T-cell (primary cell): Measurements from ENCODE around the gene ZNF318. TPM values are rescaled to one million over a fixed set of nuclear protein-coding genes. Genes with fewer than 3 reads are reported as not detected.
A peak's percentile ranks its signal among the peaks of the same experiment; 100 is the strongest.

Source experiments
- ATAC-seq, 4 experiments: fragments of 200-7000 bp in 3 of 4; fragments of 150-1000 bp in 1 of 4; cut with Tn5 transposase; replicated peaks in 1 of 4; 1 replicate in 3 of 4; 2 replicates in 1 of 4; pipeline ENCODE4 v1.10.0; 2021; ENCODE audit warnings: moderate library complexity in 3 of 4, mild to moderate bottlenecking in 2 of 4, moderate number of reproducible peaks in 1 of 4
- CTCF ChIA-PET, 2 donors: fragments of 300-600 bp; sonication (Branson Sonifier 250); formaldehyde crosslinking; loops; one replicate each; lab custom pipeline; 2022; ENCODE audit warnings: antibody characterized with exemption in 2 of 2; lab: Charles Lee
- POLR2A ChIA-PET, 2 donors: fragments of 300-600 bp; sonication (Branson Sonifier 250); formaldehyde crosslinking; loops; one replicate each; lab custom pipeline; 2022; ENCODE audit warnings: antibody characterized with exemption in 2 of 2; lab: Charles Lee
- DNase-seq, 35 experiments: peaks; one replicate each; pipeline versions ENCODE4 v3.0.0 to v3.0.0-alpha.2; 2013 to 2023
- H3K27ac ChIP-seq: one replicate; pipeline ENCODE4 v1.5.1; 2013; ENCODE audit warnings: low read length
- H3K27me3 ChIP-seq, 2 experiments: replicated peaks in 1 of 2; 1 replicate in 1 of 2; 2 replicates in 1 of 2; pipeline versions ENCODE4 v1.6.1 to v1.7.0; 2013; ENCODE audit warnings: low read length in 1 of 2, mixed read lengths in 1 of 2; ENCODE audit not compliant: control insufficient read depth in 2 of 2, insufficient read depth in 2 of 2; ENCODE audit errors: extremely low read depth in 1 of 2
- H3K36me3 ChIP-seq, 2 donors: 1 replicate in 1 of 2; 2 replicates in 1 of 2; pipeline versions ENCODE4 v1.6.1 to v1.7.0; 2013; ENCODE audit warnings: low read length in 1 of 2; ENCODE audit not compliant: control insufficient read depth in 2 of 2, insufficient read depth in 1 of 2; ENCODE audit errors: extremely low read depth in 1 of 2
- H3K4me1 ChIP-seq, 2 experiments: 1 replicate in 1 of 2; 2 replicates in 1 of 2; pipeline versions ENCODE4 v1.6.1 to v1.7.0; 2013; ENCODE audit warnings: low read length in 2 of 2, mixed read lengths in 1 of 2; ENCODE audit not compliant: insufficient read depth in 2 of 2, control insufficient read depth in 1 of 2; ENCODE audit errors: extremely low read depth in 1 of 2
- H3K4me3 ChIP-seq, 2 donors: 1 replicate in 1 of 2; 2 replicates in 1 of 2; pipeline versions ENCODE4 v1.5.1 to v1.7.0; 2013; ENCODE audit warnings: mild to moderate bottlenecking in 2 of 2, low read length in 1 of 2, moderate library complexity in 1 of 2; ENCODE audit not compliant: control insufficient read depth in 1 of 2; ENCODE audit errors: extremely low read depth in 1 of 2
- H3K9me3 ChIP-seq: 2 replicates; pipeline ENCODE4 v1.7.0; 2013
- H3K27ac Mint-ChIP-seq, 2 donors: one replicate each; pipeline ENCODE4 v1.8.0; 2020 to 2021; ENCODE audit warnings: mild to moderate bottlenecking in 2 of 2, mixed read lengths in 2 of 2
- H3K27me3 Mint-ChIP-seq, 2 donors: one replicate each; pipeline ENCODE4 v1.8.0; 2021 to 2022; ENCODE audit warnings: mixed read lengths in 2 of 2
- H3K36me3 Mint-ChIP-seq: one replicate; pipeline ENCODE4 v1.8.0; 2021; ENCODE audit warnings: mixed read lengths
- H3K4me1 Mint-ChIP-seq, 3 donors: one replicate each; pipeline ENCODE4 v1.8.0; 2020 to 2022; ENCODE audit warnings: mixed read lengths in 3 of 3, mild to moderate bottlenecking in 1 of 3
- H3K4me3 Mint-ChIP-seq, 3 donors: one replicate each; pipeline ENCODE4 v1.8.0; 2020 to 2022; ENCODE audit warnings: mild to moderate bottlenecking in 3 of 3, mixed read lengths in 3 of 3, moderate library complexity in 3 of 3
- H3K9me3 Mint-ChIP-seq, 3 donors: one replicate each; pipeline ENCODE4 v1.8.0; 2020 to 2022; ENCODE audit warnings: mixed read lengths in 3 of 3
- WGBS: methylation state at CpG from one replicate; pipeline ENCODE4 v1.1.5; 2013; ENCODE audit warnings: missing lambda C conversion rate; ENCODE audit not compliant: insufficient coverage; 5-methylcytosine and 5-hydroxymethylcytosine counted together
- total RNA-seq, 35 experiments: library from RNA in 6 of 35; stranded (reverse) in 6 of 35; fragments of 120-200 nt in 1 of 35; gene quantifications; one replicate each; pipeline versions ENCODE4 v1.2.1 to v1.2.4 and lab custom pipeline; 2013 to 2026

Gene ZNF318
- total RNA-seq, 5 donors from 2014 or later (not counting 1 experiment from before 2014, with no cell fraction given) = 24.3 to 33.5 (median 26.2) TPM

DNA sequence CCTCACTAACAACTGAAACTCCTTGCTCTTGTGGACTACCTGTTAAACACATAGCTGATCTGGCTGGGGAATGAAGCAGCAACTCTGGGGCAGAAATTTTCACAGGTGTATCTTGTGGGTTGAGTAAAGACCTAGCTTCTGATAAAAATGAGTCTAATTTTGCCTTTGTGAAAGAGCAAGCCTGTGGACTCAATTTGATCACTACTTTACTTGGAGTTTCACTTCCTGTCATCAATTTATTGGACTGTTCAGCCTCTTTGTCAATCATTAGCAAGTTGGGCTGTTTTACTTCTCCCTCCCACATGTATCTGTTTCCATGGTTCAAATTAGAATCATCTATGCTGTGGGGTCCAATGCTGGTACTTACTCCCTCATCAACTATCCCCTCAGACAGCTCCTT, 31.2 kb downstream of the ZNF318 start:
- H3K36me3 ChIP-seq = peaks cover 7 to 61% of the 10 kb centered on the region in 2 donors
- no peak overlapping the region for H3K4me3 ChIP-seq
- Mint-ChIP-seq H3K4me3 (no peak overlapping the region), H3K36me3 (peaks cover 60% of the 10 kb centered on the region), H3K4me1 (peaks cover 4 to 12% (median 12%) of the 10 kb centered on the region in 3 donors), H3K27ac (peak overlapping the region; percentile 23 to 24), H3K9me3 (no peaks in the 10 kb centered on the region), H3K27me3 (no peaks in the 10 kb centered on the region)
- H3K4me1 ChIP-seq = no peaks in the 10 kb centered on the region
- ATAC-seq (no peak), DNase-seq (no peak)
- H3K27me3 ChIP-seq = no peaks in the 10 kb centered on the region
- ChIA-PET CTCF (interaction anchor here in 1 of 2 donors (1.0 kb wide), 1 partner anchor 23 kb away, joined by 3 read pairs; no protein-coding TSS in a partner anchor), POLR2A (no interaction called here)
- no peak overlapping the region for H3K27ac ChIP-seq
- H3K9me3 ChIP-seq = no peaks in the 10 kb centered on the region

DNA sequence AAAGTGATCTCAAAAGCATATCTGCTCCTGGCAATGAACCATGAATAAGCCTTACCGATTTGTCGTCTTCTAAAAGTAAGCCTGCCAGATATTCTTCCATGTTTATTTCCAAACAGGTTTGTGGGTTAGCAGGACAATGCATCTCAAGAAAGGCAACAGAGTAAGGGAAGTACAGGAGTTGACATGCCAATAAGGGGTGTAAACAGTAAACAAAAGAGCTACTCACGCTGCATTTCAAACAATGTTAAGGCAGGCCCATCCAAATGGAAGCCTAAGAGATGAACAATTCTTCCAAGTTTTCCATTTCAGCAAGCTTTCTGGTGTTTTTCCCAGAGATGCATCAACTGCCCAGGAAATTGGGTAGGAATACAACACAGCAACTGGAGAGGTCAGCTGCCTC, 33.1 kb downstream of the ZNF318 start:
- Histone ChIP-seq H3K36me3 (peaks cover 5 to 43% of the 10 kb centered on the region in 2 donors), H3K9me3 (no peaks in the 10 kb centered on the region), H3K27me3 (no peaks in the 10 kb centered on the region), H3K4me1 (peaks cover 4 to 5% of the 10 kb centered on the region in 2 experiments), H3K4me3 (no peak overlapping the region), H3K27ac (no peak overlapping the region)
- peaks cover 13 to 23% (median 19%) of the 10 kb centered on the region in 3 donors for H3K4me1 Mint-ChIP-seq
- H3K9me3 Mint-ChIP-seq = no peaks in the 10 kb centered on the region
- ATAC-seq (no peak), DNase-seq (no peak)
- H3K27ac Mint-ChIP-seq = no peak overlapping the region
- no peaks in the 10 kb centered on the region for H3K27me3 Mint-ChIP-seq
- ChIA-PET POLR2A (interaction anchor here in 1 of 2 donors (0.6 kb wide), 1 partner anchor 667 kb away, joined by 4 read pairs; no protein-coding TSS in a partner anchor), CTCF (interaction anchor here in 1 of 2 donors (0.5 kb wide), 1 partner anchor 8 kb away, joined by 6 read pairs; no protein-coding TSS in a partner anchor)
- no peak overlapping the region for H3K4me3 Mint-ChIP-seq
- 100% methylated on average over 1 of the region's 3 CpGs for WGBS
- H3K36me3 Mint-ChIP-seq = peaks cover 42% of the 10 kb centered on the region

DNA sequence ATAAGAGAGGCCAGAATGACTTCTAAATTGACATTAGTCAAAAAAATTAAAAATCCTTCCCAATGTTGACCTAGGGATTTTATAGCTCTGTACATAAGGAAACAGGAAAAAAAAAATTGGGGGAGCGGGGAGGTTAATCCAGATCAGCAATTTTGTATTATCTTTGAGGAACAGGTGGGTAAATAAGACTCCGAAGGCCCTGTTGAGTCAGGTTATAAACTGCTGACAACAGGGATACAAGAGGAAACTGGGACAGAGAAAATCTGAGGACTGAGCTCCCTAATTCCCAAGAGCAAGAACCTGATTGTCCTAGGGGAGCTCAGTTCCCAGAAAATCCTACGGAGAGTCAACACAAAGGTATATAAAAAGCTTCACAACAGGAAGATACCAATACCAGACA, 34.0 kb downstream of the ZNF318 start:
- ATAC-seq (no peak), DNase-seq (no peak)
- POLR2A ChIA-PET = no interaction called here
- Mint-ChIP-seq H3K27ac (no peak overlapping the region), H3K27me3 (no peaks in the 10 kb centered on the region), H3K4me3 (no peak overlapping the region), H3K9me3 (no peaks in the 10 kb centered on the region), H3K4me1 (peaks cover 18 to 28% (median 24%) of the 10 kb centered on the region in 3 donors), H3K36me3 (peaks cover 33% of the 10 kb centered on the region)
- CTCF ChIA-PET = interaction anchor here in 1 of 2 donors (0.5 kb wide), 1 partner anchor 113 kb away, joined by 3 read pairs; no protein-coding TSS in a partner anchor
- H3K9me3 ChIP-seq = no peaks in the 10 kb centered on the region
- H3K4me1 ChIP-seq = peaks cover 4 to 5% of the 10 kb centered on the region in 2 experiments
- H3K4me3 ChIP-seq = no peak overlapping the region
- WGBS = 100% methylated on average over 1 of the region's 3 CpGs
- H3K27me3 ChIP-seq = no peaks in the 10 kb centered on the region
- peaks cover 5 to 34% of the 10 kb centered on the region in 2 donors for H3K36me3 ChIP-seq
- H3K27ac ChIP-seq = no peak overlapping the region

DNA sequence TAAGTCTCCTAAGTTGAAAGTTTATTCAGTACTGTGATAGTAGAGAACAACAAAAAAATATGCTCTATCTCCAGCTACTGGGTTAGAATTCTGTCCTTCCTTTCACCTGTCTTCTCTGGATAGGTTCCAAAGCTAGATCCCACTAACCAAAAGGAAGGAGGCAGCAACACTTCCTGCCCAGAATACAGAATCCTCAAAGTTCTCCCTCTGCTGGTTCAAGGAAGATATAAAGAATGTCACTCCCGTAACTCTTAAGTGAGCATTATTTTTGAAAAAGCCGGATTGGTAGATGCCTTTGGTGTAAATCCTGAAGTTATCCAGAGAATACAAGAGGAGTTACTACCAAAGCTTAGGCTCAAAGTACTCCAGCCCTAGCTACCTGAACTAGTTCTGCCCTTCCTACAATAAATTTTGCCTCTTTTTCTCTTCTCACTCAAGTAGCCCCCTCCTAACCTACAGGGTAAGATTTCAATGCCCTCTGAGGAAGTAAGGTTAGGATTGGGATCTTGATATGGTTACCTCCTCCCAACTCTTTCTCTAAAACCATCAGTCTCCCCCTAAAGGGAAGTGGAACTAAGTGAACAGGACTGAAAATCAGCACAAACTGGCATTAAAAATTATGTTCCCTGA, 34.9 kb downstream of the ZNF318 start:
- peak overlapping the region in 1 of 2 donors; percentile 67 for H3K27ac Mint-ChIP-seq
- no peak for ATAC-seq
- H3K4me1 Mint-ChIP-seq = peaks cover 18 to 28% (median 24%) of the 10 kb centered on the region in 3 donors
- H3K9me3 Mint-ChIP-seq = no peaks in the 10 kb centered on the region
- Histone ChIP-seq H3K27ac (no peak overlapping the region), H3K9me3 (no peaks in the 10 kb centered on the region), H3K27me3 (no peaks in the 10 kb centered on the region), H3K4me3 (no peak overlapping the region), H3K36me3 (peaks cover 2 to 25% of the 10 kb centered on the region in 2 donors), H3K4me1 (peaks cover 4 to 5% of the 10 kb centered on the region in 2 experiments)
- H3K36me3 Mint-ChIP-seq = peaks cover 25% of the 10 kb centered on the region
- CTCF ChIA-PET = no interaction called here
- no peaks in the 10 kb centered on the region for H3K27me3 Mint-ChIP-seq
- no CpG with 5 or more reads among the region's 2 CpGs for WGBS
- POLR2A ChIA-PET = no interaction called here
- no peak overlapping the region for H3K4me3 Mint-ChIP-seq
- peak in 1 of 35 experiments; percentile 42 for DNase-seq

DNA sequence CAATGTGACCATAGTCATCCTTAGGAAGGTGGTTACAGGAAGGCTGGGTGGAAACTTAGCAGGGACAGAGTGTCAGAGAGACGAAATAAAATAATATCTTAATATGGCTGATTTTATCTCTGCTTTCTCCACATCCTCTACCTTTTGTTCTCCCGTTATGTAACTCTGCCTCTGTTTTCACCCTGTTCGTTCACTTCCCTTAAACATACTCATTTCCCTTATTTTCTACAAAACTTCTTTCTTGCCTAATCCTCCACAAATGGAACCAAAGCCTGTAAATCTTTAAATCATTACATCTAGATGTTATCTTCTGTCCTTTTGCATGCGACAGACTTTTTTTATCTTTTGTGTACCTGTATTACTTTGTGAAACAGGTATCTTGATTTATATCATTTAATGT, 37.6 kb downstream of the ZNF318 start:
- Mint-ChIP-seq H3K27me3 (no peaks in the 10 kb centered on the region), H3K4me3 (peak overlapping the region in 2 of 3 donors; percentile 0 to 28), H3K9me3 (no peaks in the 10 kb centered on the region), H3K36me3 (peaks cover 18% of the 10 kb centered on the region), H3K4me1 (peaks cover 18 to 22% (median 21%) of the 10 kb centered on the region in 3 donors), H3K27ac (peak overlapping the region; percentile 71 to 84)
- ChIA-PET CTCF (no interaction called here), POLR2A (no interaction called here)
- H3K27me3 ChIP-seq = no peaks in the 10 kb centered on the region
- no peak overlapping the region for H3K4me3 ChIP-seq
- ATAC-seq (peak in 1 of 4 experiments; percentile 29), DNase-seq (peak in 1 of 35 experiments; percentile 12)
- peak overlapping the region; percentile 25 for H3K27ac ChIP-seq
- no peaks in the 10 kb centered on the region for H3K9me3 ChIP-seq
- 8% methylated on average over 2 of the region's 4 CpGs for WGBS
- H3K4me1 ChIP-seq = peaks cover 4 to 5% of the 10 kb centered on the region in 2 experiments
- H3K36me3 ChIP-seq = peaks cover under 1 to 2% of the 10 kb centered on the region in 2 donors

DNA sequence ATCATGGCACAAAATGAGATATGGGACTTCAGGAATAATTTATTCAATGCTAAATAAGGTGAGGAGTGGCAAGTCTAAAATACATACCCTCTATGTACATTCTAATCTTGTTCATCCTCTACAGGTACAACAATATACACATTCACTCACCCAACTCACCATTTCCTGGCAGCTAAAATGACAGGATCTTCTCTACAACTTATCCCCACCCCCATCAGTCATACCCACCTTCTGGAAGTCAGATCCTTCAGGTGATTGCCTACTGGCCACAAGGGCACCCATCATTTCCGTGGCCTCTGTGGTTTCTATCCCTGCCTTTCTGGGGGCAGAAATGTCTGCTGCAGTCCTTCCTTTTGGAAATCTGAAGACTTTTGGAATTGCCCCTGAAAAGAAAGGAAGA, 38.0 kb downstream of the ZNF318 start:
- peak overlapping the region; percentile 25 for H3K27ac ChIP-seq

More for the DNA sequence above, 38.0 kb downstream of the ZNF318 start:
- ChIA-PET POLR2A (no interaction called here), CTCF (no interaction called here)
- Mint-ChIP-seq H3K4me1 (peaks cover 18 to 22% (median 21%) of the 10 kb centered on the region in 3 donors), H3K36me3 (peaks cover 17% of the 10 kb centered on the region), H3K9me3 (no peaks in the 10 kb centered on the region), H3K4me3 (peak overlapping the region in 1 of 3 donors; percentile 0), H3K27ac (peak overlapping the region; percentile 71 to 84), H3K27me3 (no peaks in the 10 kb centered on the region)
- peaks cover 0 to 2% of the 10 kb centered on the region in 2 donors for H3K36me3 ChIP-seq
- DNase-seq (no peak), ATAC-seq (peak in 1 of 4 experiments; percentile 50)
- no peaks in the 10 kb centered on the region for H3K9me3 ChIP-seq
- no peaks in the 10 kb centered on the region for H3K27me3 ChIP-seq
- H3K4me1 ChIP-seq = peaks cover 4 to 5% of the 10 kb centered on the region in 2 experiments
- 17% methylated on average over 1 of the region's 1 CpG for WGBS
- no peak overlapping the region for H3K4me3 ChIP-seq
